ENCODE results near the gene CUX1. TPM values are rescaled to one million over a fixed set of nuclear protein-coding genes. Genes with fewer than 3 reads are reported as not detected.
A peak's percentile ranks its signal among the peaks of the same experiment; 100 is the strongest.

CUX1 gene
- total RNA-seq, 1 experiment from 2014 or later: 39.6 TPM

DNA sequence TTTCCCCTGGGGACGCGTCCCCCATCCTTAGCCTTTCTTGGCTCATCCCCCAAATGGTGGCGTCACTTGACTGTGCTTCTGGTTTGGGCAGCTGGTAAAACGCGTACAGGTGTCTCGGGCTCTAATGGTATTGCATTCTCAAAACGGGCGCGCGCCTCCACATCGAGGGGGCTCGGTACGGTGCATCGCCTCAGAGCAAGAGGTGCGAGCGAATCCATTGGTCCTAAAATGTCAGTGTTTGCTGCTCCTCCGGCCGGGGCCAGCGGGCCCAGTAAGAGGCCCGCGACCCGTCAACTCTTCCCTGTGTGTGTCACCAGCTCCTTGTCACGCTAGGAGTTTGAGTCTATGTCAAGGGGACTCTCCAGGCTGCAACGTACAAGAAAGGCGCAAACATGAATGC, 378.6 kb downstream of the CUX1 start:
- Histone ChIP-seq H3K9ac (ENCODE audit: low read length) (no peak overlapping the region), H3K27ac (ENCODE audit: low read length) (no peak overlapping the region), H3K27me3 (ENCODE audit: low read length) (no peaks in the 10 kb centered on the region), H3K4me3 (ENCODE audit: low read length) (no peak overlapping the region), H3K9me3 (ENCODE audit: low read length) (no peaks in the 10 kb centered on the region), H3K79me2 (ENCODE audit: low read length) (no peaks in the 10 kb centered on the region), H3K36me3 (ENCODE audit: low read depth, low read length) (peaks cover 9% of the 10 kb centered on the region), H2AFZ (ENCODE audit: low read length) (no peak overlapping the region), H3K4me1 (ENCODE audit: insufficient read depth, low read length) (no peaks in the 10 kb centered on the region), H3K4me2 (ENCODE audit: low read length) (no peak overlapping the region), H4K20me1 (ENCODE audit: low read length) (no peaks in the 10 kb centered on the region), H3K9me2 (replicated peaks; ENCODE audit: low read length) (no peaks in the 10 kb centered on the region), H3F3A (ENCODE audit: low read length, unreplicated experiment) (no peaks in the 10 kb centered on the region)
- POLR2A ChIA-PET (ENCODE audit: unreplicated experiment): no interaction called here
- BruUV-seq (replicated peaks): no TSS peak
- intact Hi-C loops (cut with micrococcal nuclease): no loop called here
- TF ChIP-seq CTCF (conservative IDR thresholded peaks at IDR 0.05; ENCODE audit: low read depth, low read length) (no peak), EZH2phosphoT487 (IDR thresholded peaks at IDR 0.05; ENCODE audit: borderline replicate concordance, low read length) (no peak), EZH2 (IDR thresholded peaks at IDR 0.05; ENCODE audit: low read length, unreplicated experiment) (no peak)
- CTCF ChIA-PET: no interaction called here
- no peak for DNase-seq
- ATAC-seq: no peak

GRCh38 chr7:102197161-102197560, 379.7 kb downstream of the CUX1 start:
- Histone ChIP-seq H3K4me3 (ENCODE audit: low read length) (no peak overlapping the region), H3K9me3 (ENCODE audit: low read length) (no peaks in the 10 kb centered on the region), H3K9me2 (replicated peaks; ENCODE audit: low read length) (no peaks in the 10 kb centered on the region), H3K4me1 (ENCODE audit: insufficient read depth, low read length) (no peaks in the 10 kb centered on the region), H3K79me2 (ENCODE audit: low read length) (no peaks in the 10 kb centered on the region), H4K20me1 (ENCODE audit: low read length) (no peaks in the 10 kb centered on the region), H3K36me3 (ENCODE audit: low read depth, low read length) (peaks cover 9% of the 10 kb centered on the region), H3K27me3 (ENCODE audit: low read length) (no peaks in the 10 kb centered on the region), H3K27ac (ENCODE audit: low read length) (no peak overlapping the region), H2AFZ (ENCODE audit: low read length) (no peak overlapping the region), H3K9ac (ENCODE audit: low read length) (no peak overlapping the region), H3K4me2 (ENCODE audit: low read length) (no peak overlapping the region), H3F3A (ENCODE audit: low read length, unreplicated experiment) (no peaks in the 10 kb centered on the region)
- ChIA-PET CTCF (no interaction called here), POLR2A (ENCODE audit: unreplicated experiment) (no interaction called here)
- ATAC-seq (no peak), DNase-seq (no peak)
- intact Hi-C loops (cut with micrococcal nuclease): no loop called here
- TF ChIP-seq EZH2 (IDR thresholded peaks at IDR 0.05; ENCODE audit: low read length, unreplicated experiment) (no peak), CTCF (conservative IDR thresholded peaks at IDR 0.05; ENCODE audit: low read depth, low read length) (no peak), EZH2phosphoT487 (IDR thresholded peaks at IDR 0.05; ENCODE audit: borderline replicate concordance, low read length) (no peak)
- no TSS peak for BruUV-seq (replicated peaks)

DNA sequence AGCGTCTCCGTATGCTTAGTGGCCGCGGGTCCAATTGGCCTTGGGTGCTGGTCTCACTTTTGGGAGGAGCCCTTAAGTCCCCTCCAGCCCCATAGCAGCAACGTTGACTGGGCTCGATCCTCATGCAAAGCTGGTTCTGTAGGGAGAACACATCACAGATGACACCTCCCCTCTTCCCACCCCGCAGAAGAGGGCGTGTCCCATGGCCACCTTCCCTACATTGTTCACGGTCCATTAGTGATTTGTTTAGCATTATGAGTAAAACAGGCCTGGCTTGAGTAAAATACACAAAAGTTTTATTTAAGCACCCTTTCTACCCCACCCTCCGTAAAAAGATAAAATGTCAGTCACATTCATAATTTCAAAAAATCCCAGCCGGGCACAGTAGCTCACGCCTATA, 380.2 kb downstream of the CUX1 start:
- intact Hi-C loops (cut with micrococcal nuclease): no loop called here
- POLR2A ChIA-PET (ENCODE audit: unreplicated experiment): no interaction called here
- no peak overlapping the region for H3K9ac ChIP-seq (ENCODE audit: low read length)

More for the DNA sequence above, 380.2 kb downstream of the CUX1 start:
- Histone ChIP-seq H3K9me3 (ENCODE audit: low read length) (no peaks in the 10 kb centered on the region), H3K36me3 (ENCODE audit: low read depth, low read length) (peaks cover 9% of the 10 kb centered on the region), H3K9me2 (replicated peaks; ENCODE audit: low read length) (no peaks in the 10 kb centered on the region), H3K4me1 (ENCODE audit: insufficient read depth, low read length) (no peaks in the 10 kb centered on the region), H2AFZ (ENCODE audit: low read length) (no peak overlapping the region), H3K4me3 (ENCODE audit: low read length) (no peak overlapping the region), H3K27ac (ENCODE audit: low read length) (no peak overlapping the region), H3K27me3 (ENCODE audit: low read length) (no peaks in the 10 kb centered on the region), H3F3A (ENCODE audit: low read length, unreplicated experiment) (no peaks in the 10 kb centered on the region), H3K4me2 (ENCODE audit: low read length) (no peak overlapping the region), H4K20me1 (ENCODE audit: low read length) (no peaks in the 10 kb centered on the region), H3K79me2 (ENCODE audit: low read length) (no peaks in the 10 kb centered on the region)
- ATAC-seq: peak; percentile 55
- no peak for DNase-seq
- TF ChIP-seq EZH2 (IDR thresholded peaks at IDR 0.05; ENCODE audit: low read length, unreplicated experiment) (no peak), EZH2phosphoT487 (IDR thresholded peaks at IDR 0.05; ENCODE audit: borderline replicate concordance, low read length) (no peak), CTCF (conservative IDR thresholded peaks at IDR 0.05; ENCODE audit: low read depth, low read length) (no peak)
- BruUV-seq (replicated peaks): no TSS peak
- CTCF ChIA-PET: no interaction called here
